ENCODE data around the gene STRADB. TPM values are rescaled to one million over a fixed set of nuclear protein-coding genes. Genes with fewer than 3 reads are reported as not detected.
"Not testable (repeated sequence)": the region's sequence is repeated elsewhere in the genome, so short reads cannot be mapped to it uniquely, and the experiment has no call there.

Gene STRADB
- polyA plus RNA-seq, 5 donors = 40.6 to 62.4 (median 45.3) TPM

DNA sequence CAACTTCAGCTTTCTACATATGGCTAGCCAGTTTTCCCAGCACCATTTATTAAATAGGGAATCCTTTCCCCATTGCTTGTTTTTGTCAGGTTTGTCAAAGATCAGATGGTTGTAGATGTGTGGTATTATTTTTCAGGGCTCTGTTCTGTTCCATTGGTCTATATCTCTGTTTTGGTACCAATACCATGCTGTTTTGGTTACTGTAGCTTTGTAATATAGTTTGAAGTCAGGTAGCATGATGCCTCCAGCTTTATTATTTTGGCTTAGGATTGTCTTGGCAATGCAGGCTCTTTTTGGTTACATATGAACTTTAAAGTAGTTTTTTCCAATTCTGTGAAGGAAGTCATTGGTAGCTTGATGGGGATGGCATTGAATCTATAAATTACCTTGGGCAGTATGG is 23.2 kb upstream of the STRADB start:
- DNase-seq = not testable (repeated sequence)

DNA sequence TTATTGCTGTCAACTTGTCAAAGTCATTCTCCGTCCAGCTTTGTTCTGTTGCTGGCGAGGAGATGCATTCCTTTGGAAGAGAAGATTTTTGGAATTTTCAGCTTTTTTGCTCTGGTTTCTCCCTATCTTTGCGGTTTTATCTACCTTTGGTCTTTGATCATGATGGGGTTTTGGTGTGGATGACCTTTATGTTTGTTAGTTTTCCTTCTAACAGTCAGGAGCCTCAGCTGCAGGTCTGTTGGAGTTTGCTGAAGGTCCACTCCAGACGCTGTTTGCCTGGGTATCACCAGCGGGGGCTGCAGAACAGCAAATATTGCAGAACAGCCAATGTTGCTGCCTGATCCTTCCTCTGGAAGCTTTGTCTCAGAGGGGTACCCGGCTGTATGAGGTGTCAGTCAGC is 21.7 kb upstream of the STRADB start:
- DNase-seq = not testable (repeated sequence)

DNA sequence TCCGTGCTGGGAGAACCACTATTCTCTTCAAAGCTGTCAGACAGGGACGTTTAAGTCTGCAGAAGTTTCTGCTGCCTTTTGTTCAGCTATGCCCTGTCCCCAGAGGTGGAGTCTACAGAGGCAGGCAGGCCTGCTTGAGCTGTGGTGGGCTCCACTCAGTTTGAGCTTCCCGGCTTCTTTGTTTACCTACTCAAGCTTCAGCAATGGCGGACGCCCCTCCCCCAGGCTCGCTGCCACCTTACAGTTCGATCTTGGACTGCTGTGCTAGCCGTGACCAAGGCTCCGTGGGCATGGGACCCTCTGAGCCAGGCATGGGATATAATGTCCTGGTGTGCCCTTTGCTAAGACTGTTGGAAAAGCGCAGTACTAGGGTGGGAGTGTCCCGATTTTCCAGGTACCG is 21.2 kb upstream of the STRADB start:
- DNase-seq = not testable (repeated sequence)

DNA sequence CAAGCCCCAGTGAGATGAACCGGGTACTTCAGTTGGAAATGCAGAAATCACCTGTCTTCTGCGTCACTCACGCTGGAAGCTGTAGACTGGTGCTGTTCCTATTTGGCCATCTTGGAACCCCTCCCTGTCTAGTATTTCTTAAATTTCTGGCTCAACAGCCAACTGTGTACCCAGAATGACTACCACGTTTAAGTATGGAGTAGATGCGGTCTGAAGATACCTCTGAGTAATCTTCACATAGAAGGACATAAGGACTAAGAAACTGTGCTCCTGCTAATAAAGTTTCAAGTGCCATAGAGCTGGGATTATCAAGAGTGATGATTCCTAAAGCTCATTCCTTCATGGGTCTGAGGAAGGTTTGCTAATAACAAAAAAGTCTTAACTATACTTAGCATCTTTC is 20.7 kb upstream of the STRADB start:
- DNase-seq = no peak

DNA sequence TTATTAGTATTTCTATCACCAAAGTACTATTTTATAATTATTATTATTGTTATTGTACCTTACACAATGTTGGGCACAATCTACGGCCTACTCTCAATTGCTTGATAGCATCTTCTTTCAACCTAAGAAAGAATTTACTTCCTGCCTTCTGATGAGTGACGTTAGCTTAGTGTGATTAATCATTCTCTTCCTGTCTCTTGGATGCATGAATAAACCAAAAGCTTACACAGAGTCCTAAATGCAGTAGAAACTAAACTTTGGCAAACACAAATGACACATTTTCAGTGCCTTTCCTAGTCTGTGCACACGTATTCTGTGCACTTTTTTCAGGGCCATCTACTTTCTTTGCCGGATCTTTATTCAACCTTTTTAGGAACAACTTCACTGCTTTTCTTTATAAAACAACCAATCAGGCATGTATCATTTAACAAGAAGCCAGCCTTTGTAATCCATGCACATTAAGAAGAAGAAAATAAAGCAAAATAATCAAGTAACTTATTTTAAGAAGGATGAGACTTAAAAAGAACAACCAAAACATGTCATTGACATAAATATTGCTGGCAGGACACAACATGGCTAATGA is 19.4 kb upstream of the STRADB start:
- no peak for DNase-seq

DNA sequence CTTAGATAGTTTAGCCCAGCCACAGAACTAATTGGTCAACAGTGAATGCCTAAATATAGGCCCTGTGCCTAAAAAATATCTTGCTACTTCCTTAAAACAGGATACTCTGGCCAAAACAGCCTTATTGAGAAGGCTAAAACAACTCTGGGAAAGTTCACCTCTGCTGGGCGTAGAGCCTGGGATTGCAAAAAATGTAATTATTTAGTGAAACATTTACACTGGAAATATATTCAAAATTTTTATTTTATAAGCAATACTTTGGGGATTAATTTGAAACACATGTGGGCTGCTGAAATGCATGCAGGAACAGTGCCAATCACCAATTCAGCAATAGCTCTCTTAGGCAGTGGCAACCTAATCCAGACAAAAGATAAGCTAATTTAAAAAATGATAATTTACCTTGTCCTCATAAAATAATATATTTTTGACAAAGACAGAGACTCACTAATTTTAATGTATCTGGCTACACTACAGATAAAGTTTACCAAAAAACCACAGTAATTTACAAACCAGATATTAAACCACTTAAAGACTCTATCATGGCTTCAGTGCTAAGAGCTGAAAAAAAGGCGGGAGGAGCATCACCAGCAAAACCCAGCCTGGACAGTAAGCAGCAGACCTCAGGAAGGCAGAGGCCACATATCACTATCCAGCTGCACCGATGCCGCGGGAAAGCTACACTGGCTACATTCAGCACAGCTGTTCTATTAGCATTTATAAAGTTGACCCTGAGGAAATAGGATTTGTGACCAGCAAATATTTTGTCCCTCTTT is 18.7 kb upstream of the STRADB start:
- peak in 1 of 2 donors; percentile 29 for DNase-seq

DNA sequence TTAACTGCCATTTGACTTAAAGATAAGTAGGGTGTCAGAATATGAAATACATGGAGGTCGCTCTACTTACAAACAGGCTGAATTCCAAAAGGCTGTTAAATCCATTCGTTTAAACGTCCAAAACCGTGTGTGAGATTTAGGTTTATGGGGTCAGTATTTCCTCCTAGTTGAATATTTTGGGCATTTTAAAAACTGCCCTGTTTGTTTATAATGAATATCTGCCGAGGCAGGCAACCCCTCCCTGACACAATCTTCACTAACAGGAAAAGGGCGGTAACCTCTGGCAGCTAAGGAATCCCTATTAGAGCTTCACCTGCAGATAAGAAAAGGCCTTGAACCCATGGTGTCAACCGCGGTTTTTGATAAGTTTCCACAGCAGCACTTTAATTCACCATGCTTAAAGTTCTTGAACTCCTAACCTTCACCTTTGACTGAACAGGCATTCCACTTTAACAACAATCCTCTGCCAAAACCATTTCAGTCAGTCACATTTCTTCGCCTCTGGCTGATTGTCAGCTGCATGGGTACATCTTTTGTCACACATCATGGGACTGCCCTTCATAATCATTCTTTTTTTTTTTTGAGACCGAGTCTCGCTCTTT is 18.0 kb upstream of the STRADB start:
- no peak for DNase-seq

DNA sequence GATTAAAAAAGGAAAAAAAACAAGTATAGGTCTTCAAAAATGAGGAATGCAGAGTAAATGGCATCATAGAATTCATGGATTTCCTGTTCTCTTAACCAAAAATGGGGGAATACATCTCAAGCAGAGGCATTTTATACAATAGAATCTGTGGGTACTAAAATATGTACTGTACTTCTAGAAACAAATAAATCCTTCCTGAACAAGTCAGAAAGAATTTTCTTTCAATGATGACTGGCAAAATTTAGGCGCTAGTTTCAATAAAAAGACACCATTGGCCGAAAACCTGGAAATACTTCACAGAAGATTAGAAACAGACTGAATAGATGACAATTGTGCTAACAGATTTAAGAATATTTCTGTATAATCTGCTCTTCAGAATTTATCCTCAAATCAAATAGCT is 15.4 kb upstream of the STRADB start:
- DNase-seq = no peak

DNA sequence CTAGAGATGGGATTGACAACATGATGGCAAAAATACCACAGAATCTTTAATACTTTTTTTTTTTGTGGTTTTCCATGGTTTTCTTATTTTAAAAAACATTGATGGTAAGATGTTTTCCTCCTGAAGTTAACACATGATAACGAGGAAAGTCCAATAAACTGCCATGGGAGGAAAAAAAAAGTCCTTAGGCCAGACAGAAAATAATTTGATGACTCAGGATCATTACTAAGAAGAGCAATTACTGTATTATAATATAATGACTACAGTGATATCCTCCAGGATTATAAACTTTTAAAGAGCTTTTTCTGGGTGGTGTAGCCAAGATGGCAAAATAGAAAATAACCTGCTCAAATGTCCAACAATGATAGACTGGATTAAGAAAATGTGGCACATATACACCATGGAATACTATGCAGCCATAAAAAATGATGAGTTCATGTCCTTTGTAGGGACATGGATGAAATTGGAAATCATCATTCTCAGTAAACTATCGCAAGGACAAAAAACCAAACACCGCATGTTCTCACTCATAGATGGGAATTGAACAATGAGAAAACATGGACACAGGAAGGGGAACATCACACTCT is 12.1 kb upstream of the STRADB start:
- not testable (repeated sequence) for DNase-seq

DNA sequence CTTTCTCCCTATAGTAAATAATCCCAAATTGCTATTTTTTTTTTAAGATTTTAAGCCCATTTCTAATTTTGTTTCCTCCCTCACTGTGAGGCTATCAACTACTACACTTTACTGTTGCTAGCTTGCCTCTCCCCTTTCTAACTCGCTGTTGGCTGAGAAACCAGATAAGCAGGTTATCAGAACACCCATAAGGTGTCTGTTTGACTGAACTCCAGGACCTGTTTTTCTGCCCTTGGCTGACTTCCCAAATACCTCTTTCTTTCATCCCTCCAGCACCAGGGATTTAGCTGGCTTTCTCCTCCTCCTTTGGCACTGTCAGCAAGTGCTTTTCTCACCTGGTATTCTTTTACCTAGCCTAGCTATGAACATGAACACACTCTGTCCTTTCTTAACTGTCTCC is 11.4 kb upstream of the STRADB start:
- DNase-seq = peak; percentile 58 to 59

DNA sequence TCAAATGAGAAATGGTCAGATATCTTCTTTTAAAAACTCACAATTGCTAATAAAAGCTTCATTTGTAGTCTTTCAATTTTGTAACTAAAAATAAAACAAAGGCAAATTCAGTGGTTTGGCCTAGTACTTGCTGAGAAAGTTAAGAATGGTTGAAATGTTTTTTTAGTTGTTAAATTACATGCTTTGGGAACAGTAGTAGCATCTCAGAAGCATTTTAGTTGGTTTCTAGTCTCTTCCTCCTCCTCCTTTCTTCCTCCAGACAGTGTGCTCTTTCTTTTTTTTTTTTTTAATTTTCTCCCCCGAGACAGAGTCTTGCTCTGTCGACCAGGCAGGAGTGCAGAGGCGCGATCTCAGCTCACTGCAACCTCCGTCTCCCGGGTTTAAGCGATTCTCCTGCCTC is 10.1 kb upstream of the STRADB start:
- DNase-seq = no peak

DNA sequence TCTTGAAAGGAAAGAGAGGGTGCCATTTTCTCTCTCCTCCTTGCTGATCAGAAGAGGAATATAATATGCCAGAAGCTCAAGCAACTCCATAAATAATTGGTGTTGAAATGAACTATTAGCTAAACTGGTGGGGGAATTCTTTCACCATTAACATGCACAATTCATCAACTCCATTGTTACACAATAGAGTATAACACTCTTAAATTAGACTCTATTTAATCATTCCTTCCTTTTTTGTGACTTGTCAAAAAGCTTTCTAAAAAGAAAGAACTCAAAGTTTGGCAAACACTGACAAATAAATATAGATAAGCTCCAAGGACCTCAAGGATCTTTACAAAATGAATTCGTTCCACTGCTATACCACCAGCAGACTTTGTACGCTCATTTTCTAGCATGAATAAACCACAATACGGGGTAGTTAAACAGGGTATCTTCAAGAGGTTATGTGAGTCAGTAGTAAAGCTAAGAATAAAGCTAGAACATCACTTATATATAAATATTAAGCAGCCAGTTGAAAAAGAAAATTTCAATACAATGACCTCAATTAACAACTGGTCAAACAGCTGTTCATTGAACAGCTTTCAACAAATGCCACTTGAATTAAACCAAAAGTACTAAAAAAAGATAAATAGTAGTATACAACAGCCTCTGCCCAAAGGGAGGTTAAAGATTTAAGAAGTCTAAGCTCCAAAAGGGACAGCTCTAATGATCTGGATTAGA is 6.6 kb upstream of the STRADB start:
- DNase-seq = no peak

DNA sequence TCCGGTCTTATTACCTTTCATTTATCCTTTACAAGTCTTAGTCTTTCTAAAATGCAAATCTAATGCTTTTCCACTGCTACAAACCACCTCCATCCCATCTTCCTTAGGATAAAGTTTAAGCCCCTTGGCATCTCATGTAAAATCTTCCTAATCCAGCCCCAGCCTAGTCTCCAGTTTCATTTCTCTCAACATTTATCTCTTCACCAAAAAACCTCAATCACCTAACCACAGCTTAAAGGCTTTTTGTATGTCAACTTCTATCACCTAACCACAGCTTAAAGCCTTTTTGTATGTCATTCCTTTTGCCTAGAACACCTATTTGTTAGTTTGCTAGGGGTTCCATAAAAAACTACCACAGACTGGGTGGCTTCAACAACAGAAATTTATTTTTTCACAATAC is 4.5 kb upstream of the STRADB start:
- no peak for DNase-seq

DNA sequence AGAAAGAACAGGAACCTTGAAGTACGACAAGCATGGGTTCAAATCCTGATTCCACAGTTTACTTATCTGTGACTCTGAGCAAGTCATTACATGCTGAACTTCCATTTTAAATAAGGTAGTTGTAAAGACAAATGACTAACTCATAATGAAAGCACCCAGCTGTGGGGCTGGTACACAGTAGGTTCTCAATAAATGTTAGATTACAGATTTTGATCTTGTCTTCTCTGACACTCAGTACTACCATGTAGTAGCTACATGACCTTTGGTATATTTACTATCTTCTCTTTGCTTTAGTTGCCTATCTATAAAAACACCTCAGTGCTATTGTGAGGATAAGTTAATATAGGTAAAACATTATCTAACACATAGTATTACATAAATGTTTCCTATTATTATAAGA is 3.5 kb upstream of the STRADB start:
- no peak for DNase-seq

DNA sequence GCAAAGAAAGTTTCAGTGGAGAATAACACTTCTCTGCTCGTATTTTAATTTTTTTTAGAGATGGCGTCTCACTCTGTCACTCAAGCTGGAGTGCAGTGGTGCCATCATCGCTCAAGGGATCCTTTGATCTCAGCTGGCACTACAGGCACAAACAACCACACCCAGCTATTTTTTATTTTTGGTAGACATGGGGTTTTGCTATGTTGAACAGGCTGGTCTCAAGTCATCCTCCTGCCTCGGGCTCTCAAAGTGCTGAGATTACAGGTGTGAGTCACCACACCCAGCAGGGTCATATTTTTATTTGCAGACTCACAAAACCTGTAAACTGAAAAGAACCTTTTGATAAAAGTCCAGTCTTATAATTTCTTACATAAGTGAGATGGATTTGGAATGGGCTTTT is 2.8 kb upstream of the STRADB start:
- DNase-seq = no peak

DNA sequence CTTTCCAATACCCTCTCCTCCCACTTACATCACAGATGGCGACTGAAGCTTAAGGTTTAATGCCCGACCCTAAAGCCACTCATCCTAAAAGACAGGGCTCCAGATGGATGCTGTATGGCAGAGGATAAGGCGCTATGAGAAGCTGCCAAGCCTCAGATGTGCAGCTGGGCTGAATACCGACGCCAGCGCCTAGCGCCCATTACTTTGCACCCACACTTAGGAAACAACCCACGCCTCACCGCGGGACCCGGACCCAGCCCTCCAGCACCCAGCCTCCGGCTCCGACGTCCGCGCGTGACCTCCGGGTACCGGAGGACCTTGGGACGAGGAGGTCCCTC is 617 bp upstream of the STRADB start:
- no peak for DNase-seq

DNA sequence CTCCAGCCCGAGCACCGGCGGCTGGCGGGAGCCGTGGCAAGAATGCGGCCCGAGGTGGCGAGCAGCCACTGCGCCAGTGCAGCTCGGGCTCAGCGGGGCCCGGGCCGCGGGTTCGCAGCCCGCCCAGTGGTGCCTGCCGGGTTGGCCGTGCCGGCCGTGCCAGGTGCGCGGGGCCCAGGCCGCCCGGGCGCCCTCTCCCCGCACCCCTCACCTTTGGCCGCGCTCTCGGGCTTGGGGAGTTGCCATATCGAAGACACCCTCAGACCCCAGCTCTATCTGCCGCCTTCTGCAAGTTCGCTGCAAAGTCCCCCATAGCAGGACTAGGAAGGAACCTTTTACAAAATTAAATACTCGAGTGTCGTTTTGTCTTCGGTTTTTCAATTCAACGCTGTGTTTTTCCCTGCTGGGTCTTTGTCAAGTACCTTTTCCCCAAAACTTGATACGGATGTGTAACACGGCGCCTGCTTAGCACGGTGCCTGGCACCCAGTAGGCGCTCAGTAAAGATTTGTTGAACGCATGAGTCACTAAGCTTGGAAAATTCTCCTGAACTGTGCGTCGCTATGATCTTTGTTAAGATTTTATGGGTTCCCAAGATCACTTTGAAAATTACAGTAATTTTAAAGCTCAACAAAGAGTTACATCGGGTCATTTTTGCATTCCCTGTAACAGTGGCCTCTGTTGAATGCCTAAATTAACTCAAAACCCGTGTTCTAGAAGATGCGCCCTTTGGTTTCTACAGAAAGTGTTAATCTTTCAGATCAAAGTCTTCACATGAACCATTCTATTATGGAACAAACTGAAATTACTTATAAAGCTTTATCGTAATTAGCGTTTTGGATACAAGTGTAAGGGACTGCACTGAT is 750 bp downstream of the STRADB start:
- DNase-seq = no peak

DNA sequence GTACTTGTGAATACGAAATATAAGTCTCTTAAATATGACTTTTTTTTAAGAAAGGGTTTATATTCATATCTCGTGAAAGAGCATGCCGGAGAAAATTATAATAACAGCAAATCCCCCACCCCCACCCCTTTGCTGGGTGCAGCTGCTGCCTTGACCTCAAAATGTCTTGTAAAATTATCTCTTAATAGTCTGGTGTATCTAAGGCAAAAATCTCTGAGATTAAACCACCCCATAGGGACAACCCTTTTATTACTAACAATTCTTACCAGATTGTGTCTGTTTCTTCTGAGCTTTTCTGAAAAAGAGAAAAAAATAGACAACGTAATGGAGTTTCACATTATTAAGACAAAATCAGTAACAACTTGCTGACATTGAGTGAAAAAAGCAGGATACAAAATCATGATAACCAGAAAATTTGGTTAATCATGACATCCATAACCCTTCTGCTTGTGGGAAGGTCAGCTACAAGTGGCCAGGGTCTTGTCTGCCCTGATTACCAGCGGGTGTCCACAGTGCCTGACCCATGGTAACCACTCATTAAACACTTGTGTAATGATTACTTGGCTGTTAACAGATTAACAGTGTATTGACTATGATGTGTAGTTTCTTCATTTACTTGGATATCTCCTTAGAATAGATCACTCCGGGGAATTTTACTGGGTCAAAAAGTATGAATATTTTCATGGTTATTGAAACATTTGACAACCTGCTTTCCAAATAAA is 1.5 kb downstream of the STRADB start:
- no peak for DNase-seq

DNA sequence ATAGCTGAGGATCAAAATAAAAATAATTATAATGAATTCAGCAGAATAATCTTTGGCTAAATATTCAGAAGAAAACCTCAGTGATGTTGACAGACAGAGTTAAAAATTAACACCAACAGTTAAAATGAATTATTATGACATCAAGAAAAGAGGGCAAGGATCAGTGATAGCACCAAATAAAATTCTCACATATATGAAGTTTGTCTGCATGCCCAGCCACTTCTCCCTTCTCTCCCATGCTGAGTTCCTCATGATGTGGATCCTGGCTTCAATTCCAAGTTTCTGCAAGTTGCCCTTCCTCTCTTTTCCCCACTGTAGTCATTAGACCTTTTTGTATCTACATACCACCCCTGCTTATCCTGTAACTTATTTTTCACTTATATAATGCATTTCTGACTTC is 6.8 kb downstream of the STRADB start:
- no peak for DNase-seq

DNA sequence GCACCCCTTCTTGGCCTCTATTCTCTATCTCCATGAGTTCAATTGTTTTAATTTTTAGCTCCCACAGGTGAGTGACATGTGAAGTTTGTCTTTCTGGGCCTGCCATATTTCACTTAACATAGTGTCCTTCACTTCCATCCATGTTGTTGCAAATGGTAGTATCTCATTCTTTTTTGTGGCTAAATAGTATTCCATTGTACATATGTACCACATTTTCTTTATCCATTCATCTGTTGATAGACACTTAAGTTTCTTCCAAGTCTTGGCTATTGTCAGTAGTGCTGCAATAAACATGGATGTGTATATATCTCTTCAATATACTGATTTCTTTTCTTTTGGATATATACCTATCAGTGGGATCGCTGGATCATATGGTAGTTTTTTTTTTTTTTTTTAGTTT is 9.0 kb downstream of the STRADB start:
- DNase-seq = no peak

DNA sequence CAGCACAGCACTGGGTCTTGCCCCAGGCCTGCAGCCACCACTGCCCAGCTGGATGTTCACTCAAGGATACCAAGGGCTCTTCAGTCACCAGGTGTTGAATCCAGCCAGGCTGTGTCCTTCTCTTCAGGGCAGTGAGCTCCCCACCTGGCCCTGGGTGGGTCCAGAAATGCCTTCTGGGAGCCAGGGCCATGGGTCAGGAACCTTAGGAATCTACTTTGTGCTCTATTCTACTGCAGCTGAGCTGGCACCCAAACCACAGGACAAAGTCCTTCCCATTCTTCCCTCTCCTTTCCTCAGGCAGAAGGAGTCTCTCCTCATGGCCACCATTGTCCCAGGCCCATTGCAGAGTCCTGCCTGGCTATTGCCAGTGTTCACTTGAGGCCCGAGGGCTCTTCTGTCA is 13.0 kb downstream of the STRADB start:
- no peak for DNase-seq

Data from right lung (tissue), 5 donors.